ENCODE measurements around the gene NOSIP. TPM values are rescaled to one million over a fixed set of nuclear protein-coding genes. Genes with fewer than 3 reads are reported as not detected.

Gene NOSIP
- total RNA-seq, 1 experiment from 2014 or later: 97.9 TPM

Other genes with a start within 250 kb of the NOSIP start
- 0.27 to 1.6 TPM (median 1.2 TPM) in 3 replicates for gene CD37, start 245.2 kb downstream of the NOSIP start, total RNA-seq (2021)
- gene TEAD2, start 218.1 kb downstream of the NOSIP start, total RNA-seq (2021): 104 to 106 TPM (median 104 TPM) in 3 replicates
- 2.4 to 3.0 TPM (median 2.9 TPM) in 3 replicates for gene DKKL1, start 216.7 kb downstream of the NOSIP start, total RNA-seq (2021)
- 0.14 to 0.42 TPM in 2 of 3 replicates, not detected in the other for gene KASH5, start 192.3 kb downstream of the NOSIP start, total RNA-seq (2021)
- gene PTH2, start 157.1 kb downstream of the NOSIP start, total RNA-seq (2021): 1.0 to 1.7 TPM (median 1.5 TPM) in 3 replicates
- 0.85 to 1.4 TPM (median 0.87 TPM) in 3 replicates for gene GFY, start 155.2 kb downstream of the NOSIP start, total RNA-seq (2021)
- gene SLC17A7, start 139.0 kb downstream of the NOSIP start, total RNA-seq (2021): 1.6 to 2.8 TPM (median 2.1 TPM) in 3 replicates
- 153 to 170 TPM (median 156 TPM) in 3 replicates for gene PIH1D1, start 128.7 kb downstream of the NOSIP start, total RNA-seq (2021)
- 44.3 to 53.6 TPM (median 52.6 TPM) in 3 replicates for gene ALDH16A1, start 127.3 kb downstream of the NOSIP start, total RNA-seq (2021)
- 2.9 to 5.3 TPM (median 3.6 TPM) in 3 replicates for gene FLT3LG, start 106.3 kb downstream of the NOSIP start, total RNA-seq (2021)
- gene RPL13A, start 92.9 kb downstream of the NOSIP start, total RNA-seq (2021): 3,861 to 4,362 TPM (median 4,362 TPM) in 3 replicates
- gene RPS11, start 84.1 kb downstream of the NOSIP start, total RNA-seq (2021): 2,299 to 2,683 TPM (median 2,679 TPM) in 3 replicates
- 53.8 to 69.9 TPM (median 61.2 TPM) in 3 replicates for gene FCGRT, start 67.9 kb downstream of the NOSIP start, total RNA-seq (2021)
- 14.3 to 20.6 TPM (median 20.3 TPM) in 3 replicates for gene RCN3, start 52.6 kb downstream of the NOSIP start, total RNA-seq (2021)
- gene PRRG2, start 760 bp upstream of the NOSIP start, total RNA-seq (2021): 5.9 to 7.0 TPM (median 6.9 TPM) in 3 replicates
- gene PRR12, start 10.6 kb upstream of the NOSIP start, total RNA-seq (2021): 78.6 to 86.1 TPM (median 83.3 TPM) in 3 replicates
- gene RRAS, start 59.6 kb upstream of the NOSIP start, total RNA-seq (2021): 11.4 to 17.9 TPM (median 15.7 TPM) in 3 replicates
- gene SCAF1, start 61.7 kb upstream of the NOSIP start, total RNA-seq (2021): 103 to 109 TPM (median 105 TPM) in 3 replicates
- gene IRF3, start 85.3 kb upstream of the NOSIP start, total RNA-seq (2021): 149 to 165 TPM (median 154 TPM) in 3 replicates
- 139 to 146 TPM (median 140 TPM) in 3 replicates for gene BCL2L12, start 85.4 kb upstream of the NOSIP start, total RNA-seq (2021)
- 500 to 527 TPM (median 518 TPM) in 3 replicates for gene PRMT1, start 96.7 kb upstream of the NOSIP start, total RNA-seq (2021)
- gene ADM5, start 109.0 kb upstream of the NOSIP start, total RNA-seq (2021): 5.9 to 6.7 TPM (median 6.2 TPM) in 3 replicates
- 74.6 to 89.5 TPM (median 85.4 TPM) in 3 replicates for gene CPT1C, start 110.6 kb upstream of the NOSIP start, total RNA-seq (2021)
- gene TSKS, start 182.8 kb upstream of the NOSIP start, total RNA-seq (2021): 0.30 to 0.55 TPM (median 0.48 TPM) in 3 replicates
- gene AP2A1, start 186.4 kb upstream of the NOSIP start, total RNA-seq (2021): 119 to 127 TPM (median 120 TPM) in 3 replicates
- 35.1 to 36.3 TPM (median 35.7 TPM) in 3 replicates for gene FUZ, start 232.7 kb upstream of the NOSIP start, total RNA-seq (2021)
- 80.2 to 81.2 TPM (median 81.2 TPM) in 3 replicates for gene MED25, start 237.7 kb upstream of the NOSIP start, total RNA-seq (2021)